IPS-15b (cell line): ENCODE results near the gene MCOLN1.

Source experiments
- H3K27me3 ChIP-seq: one replicate; pipeline ENCODE4 v1.6.1; 2013; ENCODE audit warnings: low read length; ENCODE audit not compliant: control insufficient read depth, insufficient read depth
- H3K36me3 ChIP-seq: one replicate; pipeline ENCODE4 v1.6.1; 2013; ENCODE audit warnings: low read length; ENCODE audit not compliant: control insufficient read depth, insufficient read depth
- H3K4me1 ChIP-seq: one replicate; pipeline ENCODE4 v1.6.1; 2013; ENCODE audit warnings: mild to moderate bottlenecking, low read length; ENCODE audit not compliant: control insufficient read depth, insufficient read depth
- H3K4me3 ChIP-seq: one replicate; pipeline ENCODE4 v1.5.1; 2013; ENCODE audit warnings: low read depth, low read length
- H3K9ac ChIP-seq: one replicate; pipeline ENCODE4 v1.6.1; 2013; ENCODE audit warnings: low read depth, mild to moderate bottlenecking, low read length
- H3K9me3 ChIP-seq: one replicate; pipeline ENCODE4 v1.6.1; 2013; ENCODE audit warnings: mild to moderate bottlenecking, low read length; ENCODE audit not compliant: control insufficient read depth, insufficient read depth

The MCOLN1 gene

GRCh38 chr19:7554565-7554964, 32.1 kb downstream of the MCOLN1 start:
- Histone ChIP-seq H3K4me1 (no peaks in the 10 kb centered on the region), H3K36me3 (peaks cover 34% of the 10 kb centered on the region), H3K9ac (no peak overlapping the region), H3K4me3 (peak overlapping the region; percentile 75), H3K27me3 (no peaks in the 10 kb centered on the region), H3K9me3 (no peaks in the 10 kb centered on the region)

GRCh38 chr19:7554990-7555864, 32.8 kb downstream of the MCOLN1 start:
- Histone ChIP-seq H3K9ac (no peak overlapping the region), H3K27me3 (no peaks in the 10 kb centered on the region), H3K36me3 (peaks cover 33% of the 10 kb centered on the region), H3K4me3 (peak overlapping the region; percentile 75), H3K9me3 (no peaks in the 10 kb centered on the region), H3K4me1 (no peaks in the 10 kb centered on the region)

GRCh38 chr19:7556696-7557315, 34.4 kb downstream of the MCOLN1 start:
- Histone ChIP-seq H3K27me3 (no peaks in the 10 kb centered on the region), H3K9ac (no peak overlapping the region), H3K36me3 (peaks cover 33% of the 10 kb centered on the region), H3K4me3 (no peak overlapping the region), H3K4me1 (no peaks in the 10 kb centered on the region), H3K9me3 (no peaks in the 10 kb centered on the region)

- Histone ChIP-seq H3K27me3 (no peaks in the 10 kb centered on the region), H3K36me3 (peaks cover 33% of the 10 kb centered on the region), H3K9ac (no peak overlapping the region), H3K4me1 (no peaks in the 10 kb centered on the region), H3K9me3 (no peaks in the 10 kb centered on the region), H3K4me3 (no peak overlapping the region)
These were observed 36.2 kb downstream of the MCOLN1 start for GRCh38 chr19:7558667-7559066.

GRCh38 chr19:7559102-7559501, 36.7 kb downstream of the MCOLN1 start:
- Histone ChIP-seq H3K4me3 (no peak overlapping the region), H3K4me1 (no peaks in the 10 kb centered on the region), H3K36me3 (peaks cover 33% of the 10 kb centered on the region), H3K27me3 (no peaks in the 10 kb centered on the region), H3K9ac (no peak overlapping the region), H3K9me3 (no peaks in the 10 kb centered on the region)

GRCh38 chr19:7560255-7560654, 37.8 kb downstream of the MCOLN1 start:
- H3K27me3 ChIP-seq = no peaks in the 10 kb centered on the region
- H3K4me3 ChIP-seq = no peak overlapping the region
- H3K9me3 ChIP-seq = no peaks in the 10 kb centered on the region
- no peaks in the 10 kb centered on the region for H3K4me1 ChIP-seq
- H3K36me3 ChIP-seq = peaks cover 30% of the 10 kb centered on the region
- H3K9ac ChIP-seq = no peak overlapping the region

- H3K9ac ChIP-seq = no peak overlapping the region
- H3K9me3 ChIP-seq = no peaks in the 10 kb centered on the region
- no peak overlapping the region for H3K4me3 ChIP-seq
- H3K36me3 ChIP-seq = peaks cover 29% of the 10 kb centered on the region
- H3K27me3 ChIP-seq = no peaks in the 10 kb centered on the region
- no peaks in the 10 kb centered on the region for H3K4me1 ChIP-seq
These were observed 38.9 kb downstream of the MCOLN1 start for GRCh38 chr19:7561325-7561724.

GRCh38 chr19:7562646-7563393, 40.4 kb downstream of the MCOLN1 start:
- Histone ChIP-seq H3K27me3 (no peaks in the 10 kb centered on the region), H3K36me3 (peaks cover 15% of the 10 kb centered on the region), H3K4me3 (no peak overlapping the region), H3K4me1 (no peaks in the 10 kb centered on the region), H3K9me3 (no peaks in the 10 kb centered on the region), H3K9ac (no peak overlapping the region)

- Histone ChIP-seq H3K4me1 (no peaks in the 10 kb centered on the region), H3K9me3 (no peaks in the 10 kb centered on the region), H3K9ac (no peak overlapping the region), H3K36me3 (peaks cover 2% of the 10 kb centered on the region), H3K4me3 (no peak overlapping the region), H3K27me3 (no peaks in the 10 kb centered on the region)
These were observed 42.4 kb downstream of the MCOLN1 start for GRCh38 chr19:7564866-7565265.

- Histone ChIP-seq H3K4me3 (no peak overlapping the region), H3K9me3 (no peaks in the 10 kb centered on the region), H3K27me3 (no peaks in the 10 kb centered on the region), H3K9ac (no peak overlapping the region), H3K36me3 (peaks cover under 1% of the 10 kb centered on the region), H3K4me1 (no peaks in the 10 kb centered on the region)
These were observed 42.9 kb downstream of the MCOLN1 start for GRCh38 chr19:7565332-7565731.

GRCh38 chr19:7570761-7571160, 48.3 kb downstream of the MCOLN1 start:
- Histone ChIP-seq H3K9ac (no peak overlapping the region), H3K4me1 (no peaks in the 10 kb centered on the region), H3K9me3 (no peaks in the 10 kb centered on the region), H3K4me3 (no peak overlapping the region), H3K36me3 (no peaks in the 10 kb centered on the region), H3K27me3 (no peaks in the 10 kb centered on the region)
